Cardiac fibroblast (primary cell): ENCODE data around the gene FAM227B.
A peak's percentile ranks its signal among the peaks of the same experiment; 100 is the strongest.
"Not testable (repeated sequence)": the region's sequence is repeated elsewhere in the genome, so short reads cannot be mapped to it uniquely, and the experiment has no call there.

Experiments
- DNase-seq, 2 donors: peaks; one replicate each; pipeline versions ENCODE4 v3.0.0 to v3.0.0-alpha.2; 2010; ENCODE audit warnings: low read depth in 2 of 2
- H3K4me3 ChIP-seq, 2 donors: replicated peaks in 1 of 2; 1 replicate in 1 of 2; 2 replicates in 1 of 2; pipeline ENCODE4 v1.5.1; 2011; ENCODE audit warnings: low read depth in 2 of 2, low read length in 2 of 2, mild to moderate bottlenecking in 2 of 2, moderate library complexity in 1 of 2
- TF ChIP-seq, protein P1 (sequence below): IDR thresholded peaks from one replicate; pipeline ENCODE4 v1.5.1; 2011; ENCODE audit warnings: low read depth, mild to moderate bottlenecking, low read length, inconsistent platforms

The FAM227B gene

DNA sequence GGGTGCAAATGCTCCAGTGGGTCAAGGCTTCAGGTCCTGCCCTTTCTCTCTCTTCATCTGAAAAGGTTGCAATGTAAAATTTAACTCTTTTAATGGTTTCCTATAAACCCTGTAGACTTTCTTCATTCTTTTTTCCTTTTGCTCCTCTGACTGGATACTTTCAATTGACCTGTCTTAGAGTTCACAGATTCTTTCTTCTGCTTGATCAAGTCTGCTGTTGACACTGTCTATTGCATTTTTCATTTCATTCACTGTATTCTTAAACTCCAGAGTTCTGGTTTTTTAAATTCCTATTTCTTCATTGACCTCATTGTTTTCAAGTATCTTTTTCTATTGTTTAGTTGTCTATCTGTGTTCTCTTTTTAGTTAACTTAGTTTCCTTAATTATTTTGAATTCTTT lies 82.1 kb downstream of the FAM227B start:
- no peak for DNase-seq
- TF ChIP-seq, protein P1, sequence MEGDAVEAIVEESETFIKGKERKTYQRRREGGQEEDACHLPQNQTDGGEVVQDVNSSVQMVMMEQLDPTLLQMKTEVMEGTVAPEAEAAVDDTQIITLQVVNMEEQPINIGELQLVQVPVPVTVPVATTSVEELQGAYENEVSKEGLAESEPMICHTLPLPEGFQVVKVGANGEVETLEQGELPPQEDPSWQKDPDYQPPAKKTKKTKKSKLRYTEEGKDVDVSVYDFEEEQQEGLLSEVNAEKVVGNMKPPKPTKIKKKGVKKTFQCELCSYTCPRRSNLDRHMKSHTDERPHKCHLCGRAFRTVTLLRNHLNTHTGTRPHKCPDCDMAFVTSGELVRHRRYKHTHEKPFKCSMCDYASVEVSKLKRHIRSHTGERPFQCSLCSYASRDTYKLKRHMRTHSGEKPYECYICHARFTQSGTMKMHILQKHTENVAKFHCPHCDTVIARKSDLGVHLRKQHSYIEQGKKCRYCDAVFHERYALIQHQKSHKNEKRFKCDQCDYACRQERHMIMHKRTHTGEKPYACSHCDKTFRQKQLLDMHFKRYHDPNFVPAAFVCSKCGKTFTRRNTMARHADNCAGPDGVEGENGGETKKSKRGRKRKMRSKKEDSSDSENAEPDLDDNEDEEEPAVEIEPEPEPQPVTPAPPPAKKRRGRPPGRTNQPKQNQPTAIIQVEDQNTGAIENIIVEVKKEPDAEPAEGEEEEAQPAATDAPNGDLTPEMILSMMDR: no peak
- H3K4me3 ChIP-seq: no peak overlapping the region

DNA sequence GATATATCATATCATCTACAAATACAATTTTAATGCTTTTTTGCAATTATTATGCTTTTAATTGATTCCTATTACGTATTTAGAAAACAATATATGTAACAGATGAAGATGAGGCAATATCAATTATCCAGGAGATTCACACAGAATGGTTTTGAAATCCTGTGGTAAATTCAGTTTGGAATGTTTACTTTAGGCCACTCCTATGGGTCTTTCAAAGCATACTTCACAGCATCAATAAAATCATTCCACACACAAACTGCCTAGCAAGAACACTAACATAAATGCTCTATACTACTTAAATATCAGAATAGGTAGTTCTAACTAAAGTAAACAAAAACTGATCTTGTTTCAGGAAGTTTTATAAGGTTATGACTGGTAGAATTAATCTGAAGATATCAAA lies 90.5 kb downstream of the FAM227B start:
- TF ChIP-seq, protein P1: no peak

DNA sequence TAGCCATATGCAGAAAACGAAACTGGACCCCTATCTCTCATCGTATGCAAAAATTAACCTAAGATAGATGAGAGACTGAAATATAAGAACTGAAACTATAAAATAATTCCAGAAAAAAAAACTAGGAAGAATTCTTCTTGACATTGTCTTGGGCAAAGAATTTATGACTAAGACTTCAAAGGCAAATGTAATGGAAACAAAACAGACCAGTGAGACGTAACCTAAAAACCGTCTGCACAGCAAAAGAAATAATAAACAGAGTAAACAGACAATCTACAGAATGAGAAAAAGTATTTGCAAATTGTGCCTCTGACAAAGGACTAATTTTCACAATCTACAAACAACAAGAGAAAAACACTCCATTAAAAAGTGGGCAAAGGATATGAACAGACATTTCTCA lies 92.3 kb downstream of the FAM227B start:
- TF ChIP-seq, protein P1: no peak
- peak in 1 of 2 donors; percentile 18 for DNase-seq
- no peak overlapping the region for H3K4me3 ChIP-seq

More for the DNA sequence above, 90.5 kb downstream of the FAM227B start:
- H3K4me3 ChIP-seq: no peak overlapping the region
- peak in 1 of 2 donors; percentile 51 for DNase-seq

DNA sequence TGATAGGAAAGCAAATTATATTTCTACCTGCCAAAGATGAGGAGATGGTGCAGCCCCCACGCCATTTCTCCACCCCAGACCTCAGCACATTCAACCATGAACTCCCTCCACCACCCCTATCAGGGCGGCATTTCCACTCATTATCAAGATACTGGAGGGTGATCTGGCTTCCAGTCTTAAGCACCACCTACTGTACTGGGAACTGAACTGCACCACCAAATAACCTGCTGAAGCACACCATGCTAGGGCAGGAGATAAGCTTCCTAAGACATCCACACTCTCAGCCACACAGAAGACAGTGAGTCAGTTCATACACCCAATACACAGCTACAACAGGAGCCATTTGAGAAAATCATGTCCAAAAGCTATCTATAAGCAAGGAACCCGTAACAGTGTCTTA lies 98.8 kb downstream of the FAM227B start:
- no peak overlapping the region for H3K4me3 ChIP-seq
- TF ChIP-seq, protein P1: peak; percentile 53
- peak; percentile 17 to 48 for DNase-seq

DNA sequence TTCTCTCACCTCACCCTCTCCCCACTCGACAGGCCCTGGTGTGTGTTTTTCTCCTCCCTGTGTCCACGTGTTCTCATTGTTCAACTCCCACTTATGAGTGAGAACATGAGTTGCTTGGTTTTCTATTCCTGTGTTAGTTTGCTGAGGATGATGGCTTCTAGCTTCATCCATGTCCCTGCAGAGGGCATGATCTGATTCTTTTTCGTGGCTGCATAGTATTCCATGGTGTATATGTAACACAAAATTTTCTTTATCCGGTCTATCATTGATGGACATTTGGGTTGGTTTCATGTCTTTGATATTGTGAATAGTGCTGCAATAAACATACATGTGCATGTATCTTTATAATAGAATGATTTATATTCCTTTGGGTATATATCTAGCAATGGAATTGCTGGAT lies 107.9 kb downstream of the FAM227B start:
- not testable (repeated sequence) for DNase-seq, H3K4me3 ChIP-seq

DNA sequence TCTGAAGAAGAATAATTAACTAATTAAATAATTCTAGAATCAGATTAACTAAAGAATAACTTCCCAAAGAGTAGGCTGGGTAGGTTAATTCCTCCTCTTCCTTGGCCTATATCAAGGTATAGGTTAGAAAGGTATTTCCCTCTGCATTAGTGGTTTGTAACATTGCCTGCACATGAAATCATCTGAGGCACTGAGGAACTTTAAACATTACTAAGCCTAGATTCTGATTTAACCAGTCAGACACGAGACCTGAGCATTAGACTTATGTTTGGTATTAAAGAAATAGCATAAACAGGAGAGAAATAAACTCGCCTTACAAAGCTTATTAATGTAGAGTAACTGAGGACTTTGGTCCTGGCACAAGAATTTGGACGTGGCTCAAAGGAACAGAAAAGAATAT lies 113.4 kb downstream of the FAM227B start:
- TF ChIP-seq, protein P1: no peak
- no peak for DNase-seq
- no peak overlapping the region for H3K4me3 ChIP-seq

DNA sequence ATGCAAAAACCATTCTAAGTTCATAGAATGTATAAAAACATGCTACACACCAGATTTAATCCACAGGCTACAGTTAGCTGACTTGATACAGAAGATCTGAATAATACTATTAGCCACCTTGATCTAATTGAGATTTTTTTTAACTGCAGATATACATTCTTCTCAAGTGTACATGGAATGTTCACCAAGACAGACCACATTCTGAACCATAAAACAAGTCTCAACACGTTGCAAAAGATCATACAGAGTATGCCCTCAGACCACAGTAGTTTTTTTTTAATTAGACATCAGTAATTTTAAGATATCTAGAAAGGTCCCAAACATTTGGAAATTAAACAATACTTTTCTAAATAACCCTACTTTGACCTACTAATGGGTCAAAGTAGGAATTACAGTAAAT lies 114.3 kb downstream of the FAM227B start:
- no peak overlapping the region for H3K4me3 ChIP-seq
- no peak for DNase-seq
- TF ChIP-seq, protein P1: no peak

DNA sequence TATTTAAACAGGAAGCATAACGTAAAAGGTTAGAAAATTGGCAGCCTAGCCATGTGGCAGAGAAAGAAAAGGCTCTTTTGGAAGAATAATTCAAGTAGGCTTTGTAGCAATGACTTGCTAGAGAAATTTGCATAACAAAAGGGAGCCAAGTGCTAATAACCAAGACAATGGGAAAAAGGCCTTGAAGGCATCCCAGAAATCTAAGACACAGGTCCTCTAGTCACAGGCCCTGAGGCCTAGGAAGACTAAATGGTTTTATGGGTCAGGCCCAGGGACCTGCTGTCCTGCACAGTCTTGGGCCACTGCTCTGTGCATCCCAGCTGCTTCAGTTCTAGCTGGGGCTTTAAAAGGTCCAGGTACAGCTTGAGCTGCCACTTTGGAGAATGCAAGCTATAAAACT lies 119.0 kb downstream of the FAM227B start:
- TF ChIP-seq, protein P1: no peak
- DNase-seq: no peak
- no peak overlapping the region for H3K4me3 ChIP-seq
